ENCODE measurements around the gene C11orf68. TPM values are rescaled to one million over a fixed set of nuclear protein-coding genes. Genes with fewer than 3 reads are reported as not detected.

C11orf68 gene
- total RNA-seq, 1 experiment from 2014 or later: 31.9 TPM

GRCh38 chr11:65884716-65885092, 34.2 kb downstream of the C11orf68 start (continued):
- TF ChIP-seq, protein P1, sequence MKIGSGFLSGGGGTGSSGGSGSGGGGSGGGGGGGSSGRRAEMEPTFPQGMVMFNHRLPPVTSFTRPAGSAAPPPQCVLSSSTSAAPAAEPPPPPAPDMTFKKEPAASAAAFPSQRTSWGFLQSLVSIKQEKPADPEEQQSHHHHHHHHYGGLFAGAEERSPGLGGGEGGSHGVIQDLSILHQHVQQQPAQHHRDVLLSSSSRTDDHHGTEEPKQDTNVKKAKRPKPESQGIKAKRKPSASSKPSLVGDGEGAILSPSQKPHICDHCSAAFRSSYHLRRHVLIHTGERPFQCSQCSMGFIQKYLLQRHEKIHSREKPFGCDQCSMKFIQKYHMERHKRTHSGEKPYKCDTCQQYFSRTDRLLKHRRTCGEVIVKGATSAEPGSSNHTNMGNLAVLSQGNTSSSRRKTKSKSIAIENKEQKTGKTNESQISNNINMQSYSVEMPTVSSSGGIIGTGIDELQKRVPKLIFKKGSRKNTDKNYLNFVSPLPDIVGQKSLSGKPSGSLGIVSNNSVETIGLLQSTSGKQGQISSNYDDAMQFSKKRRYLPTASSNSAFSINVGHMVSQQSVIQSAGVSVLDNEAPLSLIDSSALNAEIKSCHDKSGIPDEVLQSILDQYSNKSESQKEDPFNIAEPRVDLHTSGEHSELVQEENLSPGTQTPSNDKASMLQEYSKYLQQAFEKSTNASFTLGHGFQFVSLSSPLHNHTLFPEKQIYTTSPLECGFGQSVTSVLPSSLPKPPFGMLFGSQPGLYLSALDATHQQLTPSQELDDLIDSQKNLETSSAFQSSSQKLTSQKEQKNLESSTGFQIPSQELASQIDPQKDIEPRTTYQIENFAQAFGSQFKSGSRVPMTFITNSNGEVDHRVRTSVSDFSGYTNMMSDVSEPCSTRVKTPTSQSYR (CRISPR knock-in tag; IDR thresholded peaks at IDR 0.05): no peak
- no peak for TF ChIP-seq E2F4 (CRISPR knock-in tag; IDR thresholded peaks at IDR 0.05; ENCODE audit: borderline replicate concordance, low read depth)
- 0 out of 2 replicates have a peak, but pooled peaks have one; percentile 23 for TF ChIP-seq ZNF512 (CRISPR knock-in tag; IDR thresholded peaks at IDR 0.05; ENCODE audit: borderline replicate concordance)
- no peak for TF ChIP-seq STAT6 (CRISPR knock-in tag; conservative IDR thresholded peaks at IDR 0.05; ENCODE audit: low read depth)
- no peak for TF ChIP-seq SOX15 (CRISPR knock-in tag; IDR thresholded peaks at IDR 0.05)
- TF ChIP-seq EMX1 (CRISPR knock-in tag; IDR thresholded peaks at IDR 0.05): no peak
- TF ChIP-seq CTCF (IDR thresholded peaks at IDR 0.05): peak; percentile 95
- no peak for TF ChIP-seq RELA (CRISPR knock-in tag; IDR thresholded peaks at IDR 0.05; ENCODE audit: borderline replicate concordance)
- TF ChIP-seq ERG (CRISPR knock-in tag; IDR thresholded peaks at IDR 0.05): no peak
- TF ChIP-seq FOXK1 (CRISPR knock-in tag; IDR thresholded peaks at IDR 0.05): peak; percentile 82
- TF ChIP-seq PRRX2 (CRISPR knock-in tag; IDR thresholded peaks at IDR 0.05): no peak
- 0 out of 2 replicates have a peak, but pooled peaks have one; percentile 8 for TF ChIP-seq ETV6 (CRISPR knock-in tag; IDR thresholded peaks at IDR 0.05)
- no peak for TF ChIP-seq NR2C2 (CRISPR knock-in tag; IDR thresholded peaks at IDR 0.05)
- TF ChIP-seq FOXP1 (CRISPR knock-in tag; IDR thresholded peaks at IDR 0.05; ENCODE audit: borderline replicate concordance): no peak
- TF ChIP-seq ATF1 (CRISPR knock-in tag; IDR thresholded peaks at IDR 0.05): no peak
- no peak for TF ChIP-seq TEAD4 (CRISPR knock-in tag; IDR thresholded peaks at IDR 0.05)
- TF ChIP-seq, protein P2, sequence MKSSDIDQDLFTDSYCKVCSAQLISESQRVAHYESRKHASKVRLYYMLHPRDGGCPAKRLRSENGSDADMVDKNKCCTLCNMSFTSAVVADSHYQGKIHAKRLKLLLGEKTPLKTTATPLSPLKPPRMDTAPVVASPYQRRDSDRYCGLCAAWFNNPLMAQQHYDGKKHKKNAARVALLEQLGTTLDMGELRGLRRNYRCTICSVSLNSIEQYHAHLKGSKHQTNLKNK (CRISPR knock-in tag; IDR thresholded peaks at IDR 0.05): no peak
- TF ChIP-seq JUN (CRISPR knock-in tag; IDR thresholded peaks at IDR 0.05): no peak
- no peak for TF ChIP-seq ESRRA (CRISPR knock-in tag; IDR thresholded peaks at IDR 0.05; ENCODE audit: borderline replicate concordance)
- TF ChIP-seq ZNF232 (CRISPR knock-in tag; IDR thresholded peaks at IDR 0.05): no peak
- no peak for TF ChIP-seq ZBTB21 (CRISPR knock-in tag; IDR thresholded peaks at IDR 0.05; ENCODE audit: borderline replicate concordance)
- TF ChIP-seq ZNF671 (CRISPR knock-in tag; IDR thresholded peaks at IDR 0.05): no peak
- TF ChIP-seq MYBL2 (CRISPR knock-in tag; IDR thresholded peaks at IDR 0.05): 0 out of 2 replicates have a peak, but pooled peaks have one; percentile 21
- no peak for TF ChIP-seq MXD4 (CRISPR knock-in tag; IDR thresholded peaks at IDR 0.05; ENCODE audit: borderline replicate concordance)
- no peak for TF ChIP-seq GABPB1 (CRISPR knock-in tag; IDR thresholded peaks at IDR 0.05)
